HG02884 (cell line): ENCODE results near the gene RANBP3L.

Experiments
- ATAC-seq: cut with Tn5 transposase; IDR thresholded peaks from one replicate; pipeline ENCODE4 v1.9.1; 2021; ENCODE audit warnings: mild to moderate bottlenecking, moderate library complexity; ENCODE audit not compliant: unreplicated experiment

The RANBP3L gene

GRCh38 chr5:36246036-36246800 is 55.5 kb downstream of the RANBP3L start:
- no peak for ATAC-seq

DNA sequence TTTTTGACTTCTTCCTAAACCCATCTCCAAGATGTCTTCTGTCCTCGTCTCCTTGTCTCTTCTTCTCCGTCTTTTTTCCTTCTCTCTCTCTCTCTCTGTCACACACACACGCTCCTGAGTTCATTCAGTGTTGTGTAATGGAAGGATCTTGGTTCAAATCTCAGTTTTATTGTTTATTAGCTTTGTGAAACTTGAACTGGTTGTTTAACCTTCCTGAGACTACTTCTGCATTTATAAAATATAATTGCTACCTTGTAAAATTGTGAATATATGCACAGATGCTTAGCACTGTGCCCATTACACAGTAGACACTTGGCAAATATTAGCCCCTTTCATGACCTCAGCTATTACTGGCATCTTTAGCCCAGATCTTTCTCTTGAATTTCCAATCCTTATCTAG is 57.6 kb downstream of the RANBP3L start:
- no peak for ATAC-seq

DNA sequence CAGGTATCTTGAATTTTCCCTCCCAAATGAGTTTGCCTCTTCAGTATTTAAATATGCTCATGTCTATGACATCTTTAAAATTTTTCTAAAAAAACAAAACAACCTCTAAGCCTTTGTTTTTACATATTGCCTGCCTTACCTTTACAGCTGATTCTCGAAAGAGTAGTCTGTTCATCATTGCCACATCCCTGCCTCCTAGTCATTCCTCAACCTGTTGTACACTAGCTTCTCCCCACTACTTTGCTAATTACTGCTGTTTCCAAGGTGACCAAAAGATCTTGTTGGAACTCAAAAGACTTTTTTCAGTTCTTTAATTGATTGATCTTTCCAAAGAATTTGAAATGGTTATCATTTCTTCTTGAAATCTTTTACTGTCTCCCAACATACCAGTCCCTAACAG is 58.0 kb downstream of the RANBP3L start:
- ATAC-seq = no peak

DNA sequence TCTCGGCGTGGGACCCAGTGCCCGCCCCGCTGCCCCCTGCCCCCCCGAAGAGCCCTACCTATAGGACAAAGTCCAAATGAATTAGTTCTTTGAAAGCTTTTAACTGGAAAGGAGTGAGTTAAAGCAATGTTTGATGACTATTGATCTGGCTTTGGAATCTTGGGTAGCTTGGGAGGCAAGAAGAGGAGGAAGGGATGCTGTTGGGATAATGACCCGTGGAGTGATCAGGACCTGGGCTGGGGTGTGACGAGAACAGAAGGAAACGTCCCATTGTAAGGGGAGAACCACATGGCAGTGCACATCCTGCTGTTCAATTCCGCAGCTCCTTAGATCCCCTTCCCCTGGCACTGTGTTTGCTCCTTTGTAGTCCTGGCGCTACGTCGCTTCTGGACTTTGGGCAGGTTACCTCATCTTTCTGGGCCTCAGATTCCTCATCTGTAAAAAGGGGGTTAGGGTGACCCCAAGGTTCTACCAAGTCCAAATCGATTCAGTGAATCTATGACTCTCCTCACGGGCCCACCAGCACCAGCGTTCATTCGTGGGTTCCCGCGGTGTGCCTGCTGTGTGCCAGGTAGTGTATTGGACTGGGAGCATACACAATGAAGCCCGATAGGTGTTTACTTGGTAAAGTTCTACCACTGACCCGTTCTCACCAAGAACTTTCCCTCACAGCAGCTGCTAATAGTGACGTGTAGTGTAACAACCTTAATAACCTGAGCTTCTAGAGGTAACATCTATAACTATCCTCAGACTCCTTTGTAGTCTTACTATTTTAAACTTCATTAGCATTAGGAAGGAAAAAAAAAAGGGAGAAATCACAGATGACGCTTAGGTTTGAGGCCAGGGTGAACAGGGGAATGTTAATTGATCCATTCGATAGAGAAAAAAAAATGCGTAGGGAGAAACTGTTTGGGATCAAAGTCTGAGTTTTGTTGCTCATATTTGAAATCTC is 58.9 kb downstream of the RANBP3L start:
- ATAC-seq = no peak

DNA sequence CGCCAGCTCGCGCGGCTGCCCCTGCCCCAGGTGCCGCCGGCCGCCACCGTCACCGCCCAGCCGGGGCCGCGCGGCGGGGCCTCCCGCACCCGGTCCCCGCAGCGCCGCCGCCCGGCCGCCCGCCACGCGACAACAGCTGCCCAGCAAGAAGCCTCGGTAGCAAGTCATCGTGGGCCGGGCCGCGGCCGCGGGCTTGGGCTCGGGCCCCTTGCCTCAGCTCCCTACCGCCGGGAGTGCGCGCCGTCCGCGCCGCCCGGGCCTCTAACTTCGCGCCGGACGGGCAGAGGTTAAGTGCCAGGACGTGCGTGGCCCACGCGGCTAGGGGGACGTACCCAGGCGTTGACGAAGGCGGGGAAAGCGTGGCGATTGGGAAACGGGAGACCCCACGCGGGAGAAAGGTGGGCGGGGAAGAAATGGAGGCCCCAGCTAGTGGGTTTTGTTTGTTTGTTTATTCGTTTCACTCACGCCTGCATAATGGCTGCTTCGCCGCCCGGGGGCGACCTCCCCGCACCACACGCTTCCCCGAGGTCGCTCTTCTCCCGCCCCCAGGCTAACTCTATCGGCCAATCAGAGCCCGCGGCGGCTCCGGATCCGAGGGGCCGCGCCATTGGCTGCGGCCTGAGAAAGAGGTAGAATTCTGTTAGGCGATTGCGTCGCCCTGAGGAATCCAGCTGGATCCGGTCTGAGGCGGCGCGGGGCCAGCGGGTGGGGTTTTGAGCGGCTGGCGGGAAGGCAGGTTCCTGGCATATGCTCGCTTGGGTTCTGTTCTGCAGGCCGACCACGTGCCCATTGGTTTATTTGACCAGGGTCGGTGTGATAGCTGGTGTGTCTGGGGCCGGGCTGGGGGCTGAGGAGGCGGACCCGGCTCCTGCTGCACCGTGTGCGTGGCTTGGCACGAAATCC is 59.8 kb downstream of the RANBP3L start, which contains the start of gene NADK2:
NADK2 (minus strand) TSS at position 295 of the 903 bp plus-strand sequence; CDS start at position 168, 127 bp downstream.
- peak; percentile 90 for ATAC-seq

GRCh38 chr5:36240779-36241630 is 60.7 kb downstream of the RANBP3L start:
- peak; percentile 6 for ATAC-seq

GRCh38 chr5:36239370-36240293 is 62.1 kb downstream of the RANBP3L start:
- ATAC-seq = no peak

DNA sequence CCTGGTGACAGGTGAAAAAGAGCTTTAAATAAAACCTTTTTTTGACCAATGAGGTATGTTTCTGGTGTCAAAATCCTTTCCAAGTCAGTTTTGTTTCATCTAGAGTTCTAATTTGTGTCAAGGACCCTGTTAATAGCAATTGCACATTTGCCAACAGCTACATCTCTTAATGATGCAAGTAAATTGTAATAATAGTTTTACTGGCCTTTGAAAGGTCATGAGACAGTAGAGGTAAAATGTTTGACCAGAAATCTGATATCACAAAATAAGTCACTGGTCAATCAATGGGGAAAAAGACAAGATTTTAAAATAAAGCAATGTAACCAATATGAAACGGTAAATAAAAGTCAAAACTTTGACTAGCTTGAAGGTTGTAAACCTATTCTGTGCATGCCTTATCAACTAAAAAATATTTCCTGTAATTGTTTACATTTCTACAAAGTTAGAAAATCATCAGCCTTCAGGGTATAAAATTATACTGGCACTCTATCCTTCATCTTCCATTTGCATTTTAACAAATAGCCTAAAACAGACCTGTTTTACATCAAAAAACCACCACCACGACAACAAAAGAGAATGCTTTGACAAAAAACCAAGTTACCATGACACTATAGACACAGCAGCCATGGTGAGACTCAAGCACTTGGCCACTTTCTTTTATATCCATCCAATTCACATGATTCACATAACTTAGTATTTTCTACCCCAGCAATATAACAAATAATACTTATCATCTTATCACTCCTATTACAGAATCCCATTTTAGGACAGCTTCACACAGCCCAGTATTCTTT is 63.0 kb downstream of the RANBP3L start:
- no peak for ATAC-seq

- no peak for ATAC-seq
These were observed 64.0 kb downstream of the RANBP3L start for GRCh38 chr5:36237751-36238150.

- ATAC-seq = no peak
These were observed 64.9 kb downstream of the RANBP3L start for GRCh38 chr5:36236801-36237200.

GRCh38 chr5:36232533-36232932 is 69.2 kb downstream of the RANBP3L start:
- ATAC-seq = no peak

DNA sequence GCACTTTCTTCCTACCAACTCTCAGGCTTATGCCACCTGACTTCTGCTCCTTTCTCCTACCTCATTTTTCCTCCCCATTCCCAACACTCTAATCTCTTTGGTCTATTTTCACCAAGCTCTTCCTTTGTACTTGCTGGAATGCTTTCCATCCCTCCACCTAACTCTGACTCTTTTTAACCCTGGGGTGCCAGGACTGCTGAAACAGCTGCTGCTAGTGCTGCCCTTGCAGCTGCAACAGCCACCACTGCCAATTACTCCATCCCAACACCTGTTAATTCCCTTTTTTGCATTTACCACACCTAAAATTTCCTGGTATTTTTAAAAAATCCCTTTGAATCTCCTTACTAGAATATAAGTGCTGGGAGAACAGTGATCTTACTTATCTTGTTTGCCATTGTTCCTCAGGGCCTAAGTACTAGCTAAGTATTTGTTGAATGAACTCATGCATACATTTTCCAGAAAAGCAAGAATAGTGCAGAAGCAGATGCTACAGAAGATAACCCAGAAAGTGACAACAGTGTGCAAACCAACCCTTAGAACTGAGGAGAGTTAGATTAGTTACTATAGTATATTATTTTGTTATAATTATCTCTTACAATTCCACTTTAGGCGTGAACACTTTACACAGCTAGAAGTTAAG is 71.4 kb downstream of the RANBP3L start:
- ATAC-seq = no peak

DNA sequence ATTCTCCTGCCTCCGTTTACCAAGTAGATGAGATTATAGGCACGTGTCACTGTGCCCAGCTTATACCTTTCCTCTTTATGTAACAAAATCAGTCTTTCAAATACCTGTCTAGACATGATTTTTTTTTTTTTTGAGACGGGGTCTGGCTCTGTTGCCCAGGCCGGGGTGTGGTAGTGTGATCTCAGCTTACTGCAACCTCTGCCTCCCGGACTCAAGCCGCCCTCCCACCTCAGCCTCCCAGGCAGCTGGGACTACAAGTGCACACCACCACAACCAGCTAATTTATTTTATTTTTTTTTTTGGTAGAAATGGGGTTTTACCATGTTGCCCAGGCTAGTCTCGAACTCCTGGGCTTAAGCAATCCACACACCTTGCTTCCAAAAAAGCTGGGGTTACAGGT is 73.2 kb downstream of the RANBP3L start:
- no peak for ATAC-seq

DNA sequence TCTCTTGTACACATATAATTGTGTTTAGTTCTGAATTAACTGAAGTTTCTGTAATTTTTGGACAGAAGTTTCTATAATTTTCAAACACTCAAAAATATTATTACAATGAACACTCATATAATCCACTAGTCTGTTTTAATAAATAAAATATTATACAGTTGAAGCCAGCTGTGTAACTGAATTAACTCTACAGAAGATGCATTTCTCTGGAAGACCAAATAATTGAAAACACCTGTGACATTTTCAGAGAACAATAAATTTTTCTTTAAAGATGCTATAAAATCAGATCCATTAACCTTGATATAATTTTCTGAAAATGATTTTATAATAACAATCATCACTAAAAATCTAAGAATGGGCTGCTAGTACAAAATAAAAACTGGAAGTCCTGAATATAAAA is 74.7 kb downstream of the RANBP3L start:
- ATAC-seq = no peak

GRCh38 chr5:36222620-36223019 is 79.1 kb downstream of the RANBP3L start:
- no peak for ATAC-seq

- ATAC-seq = no peak
These were observed 83.7 kb downstream of the RANBP3L start for GRCh38 chr5:36217988-36218387.

DNA sequence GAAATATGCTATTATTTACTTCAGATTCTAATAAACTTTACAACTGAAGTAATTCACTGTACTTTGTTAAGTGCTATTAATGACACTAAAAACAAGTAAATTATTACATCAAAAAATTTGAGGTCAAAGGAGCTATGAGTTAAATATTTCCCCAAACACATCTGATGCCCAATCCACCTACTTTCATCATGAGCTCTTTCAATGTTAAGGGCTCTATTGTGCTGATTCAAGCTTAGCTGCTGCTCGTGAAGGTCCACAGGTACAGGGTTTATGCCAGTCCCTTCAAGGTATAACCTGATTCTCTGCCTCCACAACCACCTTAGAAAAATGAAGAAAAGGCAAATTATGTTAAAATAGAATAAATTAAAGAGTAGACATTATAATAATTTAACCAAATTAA is 84.1 kb downstream of the RANBP3L start:
- no peak for ATAC-seq

DNA sequence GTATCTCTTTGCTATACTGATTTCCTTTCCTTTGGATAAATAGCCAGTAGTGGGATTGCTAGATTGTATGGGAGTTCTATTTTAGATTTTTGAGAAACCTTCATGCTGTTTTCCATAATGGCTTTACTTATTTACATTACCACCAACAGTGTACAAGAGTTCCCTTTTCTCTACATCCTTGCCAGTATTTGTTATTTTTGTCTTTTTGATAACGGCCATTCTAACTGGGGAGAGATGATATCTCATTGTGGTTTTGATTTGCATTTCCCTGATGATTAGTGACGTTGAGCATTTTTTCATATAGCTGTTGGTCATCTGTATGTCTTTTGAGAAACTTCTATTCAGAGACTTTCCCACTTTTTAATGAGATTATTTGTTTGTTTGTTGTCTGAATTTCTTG is 85.8 kb downstream of the RANBP3L start:
- ATAC-seq = no peak
